Measurements from ENCODE around the gene TRMT1. TPM values are rescaled to one million over a fixed set of nuclear protein-coding genes. Genes with fewer than 3 reads are reported as not detected.

Gene TRMT1
- polyA plus RNA-seq, 4 donors, result 18.6 to 37.5 (median 28.3) TPM

DNA sequence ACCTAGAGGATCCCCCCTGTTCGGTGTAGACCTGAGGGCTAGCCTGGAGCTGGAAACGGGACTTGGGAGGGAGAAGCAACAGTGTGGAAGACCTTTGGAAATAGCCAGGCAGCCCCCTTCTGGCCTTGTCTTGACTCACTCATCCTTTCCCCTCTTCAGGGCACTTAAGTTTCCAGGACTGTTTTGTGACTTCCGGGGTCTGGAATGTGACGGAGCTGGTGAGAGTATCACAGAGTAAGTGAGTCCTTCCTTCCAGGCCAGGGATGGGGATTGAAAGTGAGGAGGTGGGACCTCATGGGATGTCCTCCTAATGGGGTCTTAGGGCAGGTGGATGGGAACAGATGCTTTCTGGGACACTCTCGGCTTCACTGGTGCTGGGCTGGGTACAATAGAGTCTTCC lies 43.3 kb downstream of the TRMT1 start:
- Histone ChIP-seq H3K27ac (ENCODE audit: low read depth in 1 of 3, low read length in 2 of 3) (no peak overlapping the region), H3K36me3 (ENCODE audit: control insufficient read depth in 3 of 3, insufficient read depth in 2 of 3, low read depth in 1 of 3, low read length in 3 of 3) (peaks cover 0 to 33% (median 0%) of the 10 kb centered on the region in 3 donors), H3K4me3 (ENCODE audit: low read depth in 1 of 3, low read length in 3 of 3) (no peak overlapping the region), H3K4me1 (ENCODE audit: control insufficient read depth in 3 of 3, insufficient read depth in 2 of 3, low read depth in 1 of 3, low read length in 2 of 3) (peaks cover 0 to 28% (median 3%) of the 10 kb centered on the region in 3 donors), H3K27me3 (ENCODE audit: control insufficient read depth in 3 of 3, insufficient read depth in 3 of 3, low read length in 3 of 3) (peaks cover 0 to 3% (median 0%) of the 10 kb centered on the region in 3 donors), H3K9me3 (ENCODE audit: control insufficient read depth in 2 of 2, insufficient read depth in 1 of 2, low read depth in 1 of 2, low read length in 1 of 2) (no peaks in the 10 kb centered on the region)
- DNase-seq (no peak), FAIRE-seq (no peak)
- WGBS, 3 donors, result 88 to 89% (median 89%) methylated on average over 5 of the region's 5 CpGs

DNA sequence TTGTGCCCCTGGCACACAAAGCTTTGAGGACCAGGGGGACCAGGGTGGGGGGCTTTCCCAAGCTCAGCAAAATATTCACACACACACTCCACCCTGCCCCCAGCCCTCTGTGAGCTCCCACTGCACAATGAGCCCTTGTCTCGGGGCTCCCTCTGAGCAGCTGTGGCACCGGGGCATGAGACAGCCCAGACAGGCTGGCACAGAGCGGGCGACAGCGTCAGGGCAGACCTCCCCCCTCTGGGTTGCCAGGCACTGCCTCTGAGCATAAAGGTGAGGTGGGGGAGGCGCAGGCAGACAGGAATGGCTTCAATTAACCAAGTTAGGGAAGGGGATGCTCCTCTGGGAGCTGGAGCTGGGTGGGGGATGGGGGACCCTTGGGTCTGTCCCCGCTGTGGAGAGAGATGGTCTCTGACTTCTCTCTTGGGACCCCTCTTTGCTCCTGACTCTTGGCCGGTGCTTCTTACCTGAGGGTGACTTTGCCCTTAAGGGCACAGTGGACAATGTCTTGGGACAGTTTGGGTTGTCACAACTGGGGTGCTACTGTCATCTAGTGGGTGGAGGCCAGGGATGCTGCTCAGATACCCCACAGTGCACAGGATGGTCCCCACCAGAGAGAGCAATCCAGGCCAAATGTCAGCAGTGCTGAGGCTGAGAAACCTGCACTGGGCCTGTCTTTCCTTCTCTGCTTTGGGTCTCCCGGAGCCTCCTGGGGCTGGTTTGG lies 44.2 kb downstream of the TRMT1 start:
- DNase-seq, result no peak
- no peaks in the 10 kb centered on the region for H3K9me3 ChIP-seq (ENCODE audit: control insufficient read depth in 2 of 2, insufficient read depth in 1 of 2, low read depth in 1 of 2, low read length in 1 of 2)
- no peak overlapping the region for H3K27ac ChIP-seq (ENCODE audit: low read depth in 1 of 3, low read length in 2 of 3)
- no peak for FAIRE-seq
- no peak overlapping the region for H3K4me3 ChIP-seq (ENCODE audit: low read depth in 1 of 3, low read length in 3 of 3)
- peaks cover 0 to 29% (median 3%) of the 10 kb centered on the region in 3 donors for H3K4me1 ChIP-seq (ENCODE audit: control insufficient read depth in 3 of 3, insufficient read depth in 2 of 3, low read depth in 1 of 3, low read length in 2 of 3)
- peaks cover 0 to 3% (median 0%) of the 10 kb centered on the region in 3 donors for H3K27me3 ChIP-seq (ENCODE audit: control insufficient read depth in 3 of 3, insufficient read depth in 3 of 3, low read length in 3 of 3)
- 77 to 85% (median 82%) methylated on average over 8 to 9 of the region's 9 CpGs for WGBS, 3 donors
- H3K36me3 ChIP-seq (ENCODE audit: control insufficient read depth in 3 of 3, insufficient read depth in 2 of 3, low read depth in 1 of 3, low read length in 3 of 3), result peaks cover 0 to 27% (median 0%) of the 10 kb centered on the region in 3 donors

DNA sequence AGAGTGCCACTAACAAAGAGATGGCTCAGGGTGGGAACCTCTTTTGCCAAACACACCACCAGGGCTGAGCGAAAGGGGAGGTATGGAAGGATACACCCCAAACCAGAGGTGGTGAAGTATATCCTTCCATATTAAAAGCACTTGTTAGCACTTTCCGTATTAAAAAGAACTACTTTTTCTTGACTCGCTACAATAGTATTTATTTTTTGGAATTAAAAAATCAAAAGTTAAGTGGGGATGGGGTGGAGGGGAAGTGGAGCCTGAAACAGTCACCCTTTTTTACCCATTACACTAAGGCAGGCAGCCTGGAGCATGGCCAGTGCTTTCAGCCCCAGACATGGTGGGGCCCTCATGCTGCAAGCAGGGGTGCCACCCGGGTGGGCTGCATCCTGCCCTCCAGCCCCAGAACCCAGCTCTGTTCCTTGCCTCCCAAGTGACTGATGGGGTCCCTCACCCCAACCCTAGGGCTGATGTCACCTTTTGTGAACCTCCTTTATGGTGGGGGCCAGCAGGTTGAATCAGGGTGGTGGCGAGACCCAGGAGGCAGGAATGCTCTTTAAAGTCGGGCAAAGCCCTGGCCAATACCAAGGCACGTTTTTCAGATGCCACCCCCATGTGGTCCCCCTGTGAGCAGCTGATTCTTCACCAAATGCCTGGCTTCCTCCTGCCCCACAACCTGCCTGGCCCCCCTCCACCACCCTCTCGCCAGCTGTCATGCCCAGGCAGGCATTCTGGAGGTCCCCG lies 44.9 kb downstream of the TRMT1 start:
- peaks cover 3 to 34% (median 3%) of the 10 kb centered on the region in 3 donors for H3K4me1 ChIP-seq (ENCODE audit: control insufficient read depth in 3 of 3, insufficient read depth in 2 of 3, low read depth in 1 of 3, low read length in 2 of 3)
- peaks cover 0 to 3% (median 0%) of the 10 kb centered on the region in 3 donors for H3K27me3 ChIP-seq (ENCODE audit: control insufficient read depth in 3 of 3, insufficient read depth in 3 of 3, low read length in 3 of 3)
- no peak for DNase-seq
- H3K27ac ChIP-seq (ENCODE audit: low read depth in 1 of 3, low read length in 2 of 3), result no peak overlapping the region
- no peak overlapping the region for H3K4me3 ChIP-seq (ENCODE audit: low read depth in 1 of 3, low read length in 3 of 3)
- FAIRE-seq, result no peak
- H3K36me3 ChIP-seq (ENCODE audit: control insufficient read depth in 3 of 3, insufficient read depth in 2 of 3, low read depth in 1 of 3, low read length in 3 of 3), result peaks cover 0 to 27% (median 0%) of the 10 kb centered on the region in 3 donors
- 66 to 72% (median 68%) methylated on average over 9 of the region's 9 CpGs for WGBS, 3 donors
- no peaks in the 10 kb centered on the region for H3K9me3 ChIP-seq (ENCODE audit: control insufficient read depth in 2 of 2, insufficient read depth in 1 of 2, low read depth in 1 of 2, low read length in 1 of 2)

DNA sequence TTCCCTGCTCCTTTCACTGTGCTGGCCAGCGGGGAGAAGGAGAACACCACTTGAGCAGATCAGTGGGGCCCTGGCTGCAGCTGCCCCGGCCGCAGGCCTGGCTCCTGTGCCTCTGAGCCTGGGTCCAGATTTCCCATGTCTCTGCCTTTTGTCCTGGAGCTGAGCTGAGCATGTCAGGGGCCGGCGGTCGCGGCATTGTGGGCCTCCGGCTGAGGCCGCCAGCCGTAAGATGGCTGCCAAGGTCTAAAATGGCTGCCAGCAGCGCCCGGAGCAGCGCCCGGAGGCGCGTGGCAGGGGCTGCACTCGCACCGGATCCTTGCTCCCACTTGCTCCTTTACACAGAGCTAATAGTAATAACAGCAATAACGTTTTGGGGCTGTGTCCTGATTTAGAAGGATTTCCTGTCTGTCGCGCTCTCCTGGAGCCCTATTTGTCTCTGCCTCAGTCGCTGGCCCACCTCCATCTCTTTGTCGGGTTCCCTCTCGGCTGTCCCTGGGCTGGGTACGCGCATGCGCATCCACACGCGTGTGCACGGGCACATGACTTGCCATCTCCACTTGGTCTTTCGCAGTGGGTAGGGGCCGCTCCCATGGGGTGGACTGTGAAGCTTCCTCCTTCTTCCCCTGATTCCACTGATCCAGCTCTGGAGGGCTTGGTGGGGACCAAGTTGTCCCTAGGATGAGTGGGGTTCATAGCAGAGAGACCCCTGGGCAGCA lies 46.0 kb downstream of the TRMT1 start:
- Histone ChIP-seq H3K36me3 (ENCODE audit: control insufficient read depth in 3 of 3, insufficient read depth in 2 of 3, low read depth in 1 of 3, low read length in 3 of 3) (peaks cover 0 to 22% (median 0%) of the 10 kb centered on the region in 3 donors), H3K9me3 (ENCODE audit: control insufficient read depth in 2 of 2, insufficient read depth in 1 of 2, low read depth in 1 of 2, low read length in 1 of 2) (no peaks in the 10 kb centered on the region), H3K27me3 (ENCODE audit: control insufficient read depth in 3 of 3, insufficient read depth in 3 of 3, low read length in 3 of 3) (peaks cover 0 to 3% (median 0%) of the 10 kb centered on the region in 3 donors), H3K4me3 (ENCODE audit: low read depth in 1 of 3, low read length in 3 of 3) (no peak overlapping the region), H3K4me1 (ENCODE audit: control insufficient read depth in 3 of 3, insufficient read depth in 2 of 3, low read depth in 1 of 3, low read length in 2 of 3) (peaks cover 3 to 34% (median 3%) of the 10 kb centered on the region in 3 donors), H3K27ac (ENCODE audit: low read depth in 1 of 3, low read length in 2 of 3) (no peak overlapping the region)
- FAIRE-seq, result no peak
- 88 to 91% (median 90%) methylated on average over 32 of the region's 32 CpGs for WGBS, 3 donors
- no peak for DNase-seq

DNA sequence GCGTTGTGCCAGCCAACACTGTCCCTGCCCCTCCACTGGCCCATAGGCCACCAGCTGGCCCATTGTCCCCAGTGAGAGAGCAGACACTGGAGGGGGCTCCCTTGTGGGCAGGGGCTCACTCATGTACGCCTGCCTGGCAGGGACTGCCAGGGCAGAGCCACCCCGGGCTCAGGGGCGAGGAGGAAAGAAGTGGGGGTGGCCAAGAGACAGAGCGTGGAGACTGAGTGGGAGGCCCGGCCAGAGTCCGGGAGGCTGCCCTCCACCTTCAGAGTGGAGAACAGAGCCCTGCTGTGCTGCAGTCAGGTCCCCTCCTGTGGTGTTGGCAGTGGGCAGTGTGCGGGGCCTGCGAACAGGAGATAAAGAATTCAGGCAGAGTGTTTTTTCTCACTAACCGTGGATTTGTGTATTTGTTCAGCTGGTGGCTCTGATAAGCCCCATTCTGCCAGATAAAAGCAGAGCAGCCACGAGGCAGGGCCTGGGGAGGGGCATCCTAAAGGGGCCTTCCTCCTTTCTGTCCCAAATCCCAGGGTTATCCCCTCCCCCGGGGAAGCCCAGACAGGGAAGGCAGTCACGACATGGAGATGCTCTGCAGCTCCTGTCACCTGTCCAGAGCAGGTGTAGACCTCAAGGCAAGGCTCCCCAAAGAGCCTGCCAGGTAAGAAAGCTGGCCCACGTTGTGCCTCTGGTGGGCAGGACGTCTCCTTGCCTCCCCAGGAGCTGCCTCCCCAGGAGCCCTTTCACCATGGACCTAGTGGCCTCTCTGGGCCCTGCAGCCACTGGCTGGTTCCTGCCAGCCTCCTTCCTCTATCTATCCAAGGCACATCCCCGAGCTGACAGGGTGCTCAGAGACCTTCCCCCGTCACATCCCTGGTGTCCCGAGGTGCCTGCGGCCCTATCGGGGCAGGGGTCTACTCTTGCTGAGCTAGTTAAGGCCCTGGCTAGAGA lies 46.9 kb downstream of the TRMT1 start:
- WGBS, 3 donors, result 30 to 54% (median 42%) methylated on average over 20 of the region's 20 CpGs
- DNase-seq (no peak), FAIRE-seq (no peak)
- Histone ChIP-seq H3K9me3 (ENCODE audit: control insufficient read depth in 2 of 2, insufficient read depth in 1 of 2, low read depth in 1 of 2, low read length in 1 of 2) (no peaks in the 10 kb centered on the region), H3K27me3 (ENCODE audit: control insufficient read depth in 3 of 3, insufficient read depth in 3 of 3, low read length in 3 of 3) (peaks cover 0 to 3% (median 0%) of the 10 kb centered on the region in 3 donors), H3K4me3 (ENCODE audit: low read depth in 1 of 3, low read length in 3 of 3) (no peak overlapping the region), H3K4me1 (ENCODE audit: control insufficient read depth in 3 of 3, insufficient read depth in 2 of 3, low read depth in 1 of 3, low read length in 2 of 3) (peaks cover 3 to 34% (median 3%) of the 10 kb centered on the region in 3 donors), H3K27ac (ENCODE audit: low read depth in 1 of 3, low read length in 2 of 3) (no peak overlapping the region), H3K36me3 (ENCODE audit: control insufficient read depth in 3 of 3, insufficient read depth in 2 of 3, low read depth in 1 of 3, low read length in 3 of 3) (peaks cover 0 to 19% (median 0%) of the 10 kb centered on the region in 3 donors)

DNA sequence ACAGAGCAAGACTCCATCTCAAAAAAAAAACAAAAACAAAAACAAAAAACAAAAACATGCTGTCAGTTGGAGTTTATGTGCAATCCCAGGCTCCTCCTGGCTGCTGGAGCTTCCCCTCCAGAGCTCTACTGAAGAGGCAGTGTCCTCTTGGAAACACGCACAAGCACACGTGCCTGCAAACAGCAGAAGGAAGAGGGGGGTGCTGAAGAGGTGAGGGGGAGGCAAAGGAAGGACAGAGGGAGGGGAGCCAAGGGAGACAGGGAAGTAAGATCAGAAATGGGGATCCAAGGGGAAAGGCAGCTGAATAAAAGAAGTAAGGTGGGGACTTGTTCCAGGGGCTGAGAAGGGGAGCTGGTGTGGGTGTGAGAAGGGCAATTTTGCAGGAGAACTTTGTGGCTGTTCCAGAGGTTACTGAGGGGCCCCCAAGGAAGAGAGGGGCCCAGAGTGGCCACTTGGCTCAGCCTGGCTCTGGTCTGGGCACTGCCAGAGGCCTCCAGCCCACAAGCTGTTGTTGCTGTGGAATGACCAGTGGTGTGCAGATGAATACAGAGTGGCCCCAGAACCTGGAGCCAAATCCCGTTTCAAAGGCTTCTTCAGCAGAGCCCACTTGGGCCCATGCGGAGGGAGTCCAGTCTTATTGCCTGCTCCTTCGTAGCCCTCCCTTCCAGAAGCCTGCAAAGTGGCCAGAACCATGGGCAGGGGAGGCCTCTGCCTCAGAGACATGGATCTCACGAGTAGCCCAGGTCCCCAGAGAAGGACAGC lies 48.3 kb downstream of the TRMT1 start:
- Histone ChIP-seq H3K27me3 (ENCODE audit: control insufficient read depth in 3 of 3, insufficient read depth in 3 of 3, low read length in 3 of 3) (peaks cover 0 to 5% (median 0%) of the 10 kb centered on the region in 3 donors), H3K4me1 (ENCODE audit: control insufficient read depth in 3 of 3, insufficient read depth in 2 of 3, low read depth in 1 of 3, low read length in 2 of 3) (peaks cover 3 to 34% (median 3%) of the 10 kb centered on the region in 3 donors), H3K4me3 (ENCODE audit: low read depth in 1 of 3, low read length in 3 of 3) (no peak overlapping the region), H3K9me3 (ENCODE audit: control insufficient read depth in 2 of 2, insufficient read depth in 1 of 2, low read depth in 1 of 2, low read length in 1 of 2) (no peaks in the 10 kb centered on the region), H3K36me3 (ENCODE audit: control insufficient read depth in 3 of 3, insufficient read depth in 2 of 3, low read depth in 1 of 3, low read length in 3 of 3) (peaks cover 0 to 12% (median 0%) of the 10 kb centered on the region in 3 donors), H3K27ac (ENCODE audit: low read depth in 1 of 3, low read length in 2 of 3) (no peak overlapping the region)
- peak; percentile 24 to 46 for DNase-seq
- 54 to 60% (median 58%) methylated on average over 6 of the region's 6 CpGs for WGBS, 3 donors
- no peak for FAIRE-seq
